RPMI8226 (cell line): ENCODE results near the gene GHR.

ENCODE experiments used
- DNase-seq: peaks from one replicate; pipeline ENCODE4 v3.0.0-alpha.2; 2015

Gene GHR

GRCh38 chr5:42612750-42613366 is 189.6 kb downstream of the GHR start:
- DNase-seq, result no peak

GRCh38 chr5:42614509-42614908 is 191.3 kb downstream of the GHR start:
- DNase-seq, result no peak

- DNase-seq, result no peak
Observed at GRCh38 chr5:42620579-42621216, 197.5 kb downstream of the GHR start.

- no peak for DNase-seq
Observed at GRCh38 chr5:42621242-42621641, 198.0 kb downstream of the GHR start.

GRCh38 chr5:42621662-42622061 is 198.4 kb downstream of the GHR start:
- no peak for DNase-seq

GRCh38 chr5:42624912-42625311 is 201.7 kb downstream of the GHR start:
- no peak for DNase-seq

- no peak for DNase-seq
Observed at GRCh38 chr5:42626462-42626861, 203.2 kb downstream of the GHR start.

- DNase-seq, result no peak
Observed at GRCh38 chr5:42628821-42629220, 205.6 kb downstream of the GHR start.

GRCh38 chr5:42629284-42629683 is 206.0 kb downstream of the GHR start:
- DNase-seq, result no peak

GRCh38 chr5:42631241-42631640 is 208.0 kb downstream of the GHR start:
- no peak for DNase-seq

- DNase-seq, result no peak
Observed at GRCh38 chr5:42632354-42632900, 209.2 kb downstream of the GHR start.

- no peak for DNase-seq
Observed at GRCh38 chr5:42634575-42634974, 211.3 kb downstream of the GHR start.

GRCh38 chr5:42636425-42636824 is 213.2 kb downstream of the GHR start:
- DNase-seq, result peak; percentile 34

- no peak for DNase-seq
Observed at GRCh38 chr5:42636946-42637345, 213.7 kb downstream of the GHR start.

GRCh38 chr5:42638972-42639371 is 215.7 kb downstream of the GHR start:
- DNase-seq, result no peak

- DNase-seq, result no peak
Observed at GRCh38 chr5:42640835-42641234, 217.6 kb downstream of the GHR start.

GRCh38 chr5:42641336-42642005 is 218.2 kb downstream of the GHR start:
- DNase-seq, result no peak

- DNase-seq, result no peak
Observed at GRCh38 chr5:42642006-42642405, 218.8 kb downstream of the GHR start.

- DNase-seq, result no peak
Observed at GRCh38 chr5:42643360-42643759, 220.1 kb downstream of the GHR start.

GRCh38 chr5:42645138-42645537 is 221.9 kb downstream of the GHR start:
- no peak for DNase-seq

GRCh38 chr5:42648036-42648435 is 224.8 kb downstream of the GHR start:
- no peak for DNase-seq

- DNase-seq, result no peak
Observed at GRCh38 chr5:42648915-42649314, 225.7 kb downstream of the GHR start.

- no peak for DNase-seq
Observed at GRCh38 chr5:42650084-42650483, 226.8 kb downstream of the GHR start.

GRCh38 chr5:42653705-42654104 is 230.5 kb downstream of the GHR start:
- no peak for DNase-seq
